Activated CD8-positive, alpha-beta memory T cell treated with anti-CD3 and anti-CD28 coated beads, Interleukin-2, amount 50 U/mL, for 48 hours (primary cell): ENCODE measurements around the gene SLC6A2.
"Not testable (repeated sequence)": the region's sequence is repeated elsewhere in the genome, so short reads cannot be mapped to it uniquely, and the experiment has no call there.

Experiments used
- DNase-seq: peaks from one replicate; pipeline ENCODE4 v3.0.0-alpha.2; 2020

The SLC6A2 gene

GRCh38 chr16:55725055-55725777 is 69.4 kb downstream of the SLC6A2 start:
- no peak for DNase-seq

GRCh38 chr16:55728797-55729196 is 73.0 kb downstream of the SLC6A2 start:
- DNase-seq: no peak

- DNase-seq: no peak
Observed at GRCh38 chr16:55730115-55730514, 74.3 kb downstream of the SLC6A2 start.

- no peak for DNase-seq
Observed at GRCh38 chr16:55732496-55732895, 76.7 kb downstream of the SLC6A2 start.

GRCh38 chr16:55734665-55735064 is 78.9 kb downstream of the SLC6A2 start:
- no peak for DNase-seq

- DNase-seq: no peak
Observed at GRCh38 chr16:55735120-55735781, 79.5 kb downstream of the SLC6A2 start.

GRCh38 chr16:55736671-55737070 is 80.9 kb downstream of the SLC6A2 start:
- DNase-seq: no peak

GRCh38 chr16:55737318-55737717 is 81.5 kb downstream of the SLC6A2 start:
- no peak for DNase-seq

- DNase-seq: no peak
Observed at GRCh38 chr16:55737966-55738365, 82.2 kb downstream of the SLC6A2 start.

- no peak for DNase-seq
Observed at GRCh38 chr16:55746081-55746480, 90.3 kb downstream of the SLC6A2 start.

- no peak for DNase-seq
Observed at GRCh38 chr16:55747785-55748184, 92.0 kb downstream of the SLC6A2 start.

GRCh38 chr16:55752465-55753144 is 96.8 kb downstream of the SLC6A2 start:
- DNase-seq: not testable (repeated sequence)

- not testable (repeated sequence) for DNase-seq
Observed at GRCh38 chr16:55753145-55753631, 97.4 kb downstream of the SLC6A2 start.
